ENCODE data around the gene THAP4.

Gene THAP4

GRCh38 chr2:241576293-241576654 lies 60.7 kb downstream of the THAP4 start:
- no peak overlapping the region for H3K4me2 ChIP-seq (ENCODE audit: low read depth, low read length)

GRCh38 chr2:241575624-241576292 lies 61.2 kb downstream of the THAP4 start:
- Histone ChIP-seq H4K20me1 (ENCODE audit: insufficient read depth, low read length) (no peaks in the 10 kb centered on the region), H3K27me3 (replicated peaks; ENCODE audit: insufficient read depth, low read length) (no peaks in the 10 kb centered on the region), H2AFZ (ENCODE audit: low read length) (no peak overlapping the region), H3K9me3 (replicated peaks; ENCODE audit: insufficient read depth, low read length) (no peaks in the 10 kb centered on the region), H3K9ac (ENCODE audit: low read length) (no peak overlapping the region), H3K27ac (ENCODE audit: low read length) (no peak overlapping the region), H3F3A (ENCODE audit: insufficient read depth, low read length) (no peaks in the 10 kb centered on the region), H3K36me3 (replicated peaks; ENCODE audit: insufficient read depth, low read length) (no peaks in the 10 kb centered on the region), H3K79me2 (ENCODE audit: low read length) (no peaks in the 10 kb centered on the region), H3K4me3 (ENCODE audit: low read length) (no peak overlapping the region), H3K4me2 (ENCODE audit: low read depth, low read length) (no peak overlapping the region), H3K4me1 (ENCODE audit: low read length) (no peaks in the 10 kb centered on the region), H3K9me2 (replicated peaks; ENCODE audit: insufficient read depth, low read length) (no peaks in the 10 kb centered on the region)
- no peak for TF ChIP-seq EZH2 (optimal IDR thresholded peaks at IDR 0.05; ENCODE audit: low read depth, low read length)
- no peak for TF ChIP-seq EZH2phosphoT487 (IDR thresholded peaks at IDR 0.05; ENCODE audit: low read length)
- TF ChIP-seq, protein P1, sequence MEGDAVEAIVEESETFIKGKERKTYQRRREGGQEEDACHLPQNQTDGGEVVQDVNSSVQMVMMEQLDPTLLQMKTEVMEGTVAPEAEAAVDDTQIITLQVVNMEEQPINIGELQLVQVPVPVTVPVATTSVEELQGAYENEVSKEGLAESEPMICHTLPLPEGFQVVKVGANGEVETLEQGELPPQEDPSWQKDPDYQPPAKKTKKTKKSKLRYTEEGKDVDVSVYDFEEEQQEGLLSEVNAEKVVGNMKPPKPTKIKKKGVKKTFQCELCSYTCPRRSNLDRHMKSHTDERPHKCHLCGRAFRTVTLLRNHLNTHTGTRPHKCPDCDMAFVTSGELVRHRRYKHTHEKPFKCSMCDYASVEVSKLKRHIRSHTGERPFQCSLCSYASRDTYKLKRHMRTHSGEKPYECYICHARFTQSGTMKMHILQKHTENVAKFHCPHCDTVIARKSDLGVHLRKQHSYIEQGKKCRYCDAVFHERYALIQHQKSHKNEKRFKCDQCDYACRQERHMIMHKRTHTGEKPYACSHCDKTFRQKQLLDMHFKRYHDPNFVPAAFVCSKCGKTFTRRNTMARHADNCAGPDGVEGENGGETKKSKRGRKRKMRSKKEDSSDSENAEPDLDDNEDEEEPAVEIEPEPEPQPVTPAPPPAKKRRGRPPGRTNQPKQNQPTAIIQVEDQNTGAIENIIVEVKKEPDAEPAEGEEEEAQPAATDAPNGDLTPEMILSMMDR (IDR thresholded peaks at IDR 0.05; ENCODE audit: low read length), result no peak
- no peak for DNase-seq

More at GRCh38 chr2:241576293-241576654, 60.7 kb downstream of the THAP4 start:
- Histone ChIP-seq H3F3A (ENCODE audit: insufficient read depth, low read length) (no peaks in the 10 kb centered on the region), H3K9ac (ENCODE audit: low read length) (no peak overlapping the region), H3K79me2 (ENCODE audit: low read length) (no peaks in the 10 kb centered on the region), H4K20me1 (ENCODE audit: insufficient read depth, low read length) (no peaks in the 10 kb centered on the region), H3K4me3 (ENCODE audit: low read length) (no peak overlapping the region), H3K4me1 (ENCODE audit: low read length) (no peaks in the 10 kb centered on the region), H3K9me3 (replicated peaks; ENCODE audit: insufficient read depth, low read length) (no peaks in the 10 kb centered on the region), H2AFZ (ENCODE audit: low read length) (no peak overlapping the region), H3K36me3 (replicated peaks; ENCODE audit: insufficient read depth, low read length) (no peaks in the 10 kb centered on the region), H3K9me2 (replicated peaks; ENCODE audit: insufficient read depth, low read length) (no peaks in the 10 kb centered on the region), H3K27ac (ENCODE audit: low read length) (no peak overlapping the region), H3K27me3 (replicated peaks; ENCODE audit: insufficient read depth, low read length) (no peaks in the 10 kb centered on the region)
- no peak for DNase-seq
- TF ChIP-seq EZH2 (optimal IDR thresholded peaks at IDR 0.05; ENCODE audit: low read depth, low read length) (no peak), EZH2phosphoT487 (IDR thresholded peaks at IDR 0.05; ENCODE audit: low read length) (no peak)
- TF ChIP-seq, protein P1 (IDR thresholded peaks at IDR 0.05; ENCODE audit: low read length), result no peak

GRCh38 chr2:241574911-241575623 lies 61.9 kb downstream of the THAP4 start:
- no peak for TF ChIP-seq EZH2phosphoT487 (IDR thresholded peaks at IDR 0.05; ENCODE audit: low read length)
- TF ChIP-seq, protein P1 (IDR thresholded peaks at IDR 0.05; ENCODE audit: low read length), result no peak
- no peak for TF ChIP-seq EZH2 (optimal IDR thresholded peaks at IDR 0.05; ENCODE audit: low read depth, low read length)

More at GRCh38 chr2:241574911-241575623, 61.9 kb downstream of the THAP4 start:
- no peak for DNase-seq
- no peaks in the 10 kb centered on the region for H3K4me1 ChIP-seq (ENCODE audit: low read length)
- H3K36me3 ChIP-seq (replicated peaks; ENCODE audit: insufficient read depth, low read length), result no peaks in the 10 kb centered on the region
- no peaks in the 10 kb centered on the region for H4K20me1 ChIP-seq (ENCODE audit: insufficient read depth, low read length)
- H3K4me3 ChIP-seq (ENCODE audit: low read length), result no peak overlapping the region
- no peak overlapping the region for H3K27ac ChIP-seq (ENCODE audit: low read length)
- H2AFZ ChIP-seq (ENCODE audit: low read length), result no peak overlapping the region
- no peaks in the 10 kb centered on the region for H3K27me3 ChIP-seq (replicated peaks; ENCODE audit: insufficient read depth, low read length)
- no peaks in the 10 kb centered on the region for H3F3A ChIP-seq (ENCODE audit: insufficient read depth, low read length)
- H3K4me2 ChIP-seq (ENCODE audit: low read depth, low read length), result no peak overlapping the region
- no peaks in the 10 kb centered on the region for H3K79me2 ChIP-seq (ENCODE audit: low read length)
- no peaks in the 10 kb centered on the region for H3K9me3 ChIP-seq (replicated peaks; ENCODE audit: insufficient read depth, low read length)
- H3K9me2 ChIP-seq (replicated peaks; ENCODE audit: insufficient read depth, low read length), result no peaks in the 10 kb centered on the region
- H3K9ac ChIP-seq (ENCODE audit: low read length), result no peak overlapping the region

Data from MM.1S (cell line).